SK-MEL-5 (cell line): ENCODE results near the gene MSMB. TPM values are rescaled to one million over a fixed set of nuclear protein-coding genes. Genes with fewer than 3 reads are reported as not detected.
"Not testable (repeated sequence)": the region's sequence is repeated elsewhere in the genome, so short reads cannot be mapped to it uniquely, and the experiment has no call there.

Source experiments
- DNase-seq: peaks from one replicate; pipeline ENCODE4 v3.0.0-alpha.2; 2016; ENCODE audit warnings: low read depth, low spot score
- in situ Hi-C: cut with HindIII; loops from 2 replicates; pipeline ENCODE4 v1.10.0; 2016; ENCODE audit warnings: low sequenced_read_pairs, high pct_unique_total_duplicates, low pct_unique_long_range_greater_than_20kb
- polyA plus RNA-seq, 2 experiments: library from polyadenylated mRNA; depleted of rRNA; stranded (reverse); fragments of >200 nt; gene quantifications; 2 replicates each; pipeline ENCODE4 v1.2.3, GENCODE V29; 2015
- total RNA-seq: library from RNA; depleted of rRNA; stranded (reverse); fragments of >200 nt; shearing (Covaris generic); gene quantifications from 2 replicates; pipeline ENCODE4 v1.2.3, GENCODE V29; 2014; rRNA removed

The MSMB gene
- total RNA-seq = not detected in 2 replicates
- not detected in 2 replicates for polyA plus RNA-seq (2015; cell fraction: cytosol; rRNA removed)
- not detected in 2 replicates for polyA plus RNA-seq (2015; cell fraction: nucleus; rRNA removed)

DNA sequence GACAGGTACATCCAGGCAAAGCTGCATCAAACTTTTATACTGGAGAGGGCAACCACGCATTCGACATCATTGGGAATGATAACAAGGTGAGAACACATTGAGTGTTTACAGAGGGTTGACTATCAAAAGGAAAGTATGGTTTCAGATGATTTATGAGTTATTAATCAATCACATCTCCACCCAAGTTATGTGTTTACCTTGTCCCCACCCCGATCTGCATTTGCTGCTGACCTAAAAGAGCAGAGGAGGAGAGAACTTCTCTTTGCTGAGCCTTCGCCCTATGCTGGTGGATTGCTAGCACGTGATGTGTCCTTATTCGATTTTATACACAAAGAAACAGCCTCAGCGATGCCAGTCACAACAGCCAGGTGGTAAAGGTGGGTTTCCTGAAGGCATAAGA is at the start of gene MSMB:
MSMB (minus strand) TSS at position 9 of the 400 bp plus-strand sequence. CDS start 32 bp downstream, outside the sequence.
- DNase-seq = no peak
- in situ Hi-C loops = no loop called here

GRCh38 chr10:46094931-46095750 is 49.1 kb upstream of the MSMB start:
- in situ Hi-C loops = no loop called here
- no peak for DNase-seq

DNA sequence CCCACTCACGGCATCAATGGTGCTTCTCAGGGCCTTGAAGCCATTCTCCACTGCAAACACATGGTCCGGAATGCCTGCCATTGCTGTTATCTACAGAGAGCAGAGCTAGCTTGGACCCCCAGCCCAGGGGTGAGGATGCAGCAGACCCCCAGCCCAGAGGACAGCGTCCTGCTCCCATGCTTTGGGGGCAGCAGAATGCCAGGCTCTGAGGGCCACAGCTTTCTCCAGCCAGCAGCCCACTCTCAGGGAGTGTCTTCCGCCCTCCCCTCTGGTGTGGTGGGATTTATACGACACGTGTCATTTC is 48.1 kb upstream of the MSMB start:
- in situ Hi-C loops = no loop called here

GRCh38 chr10:46093316-46094196 is 47.5 kb upstream of the MSMB start:
- DNase-seq, in situ Hi-C loops: not testable (repeated sequence)

More for the DNA sequence above, 48.1 kb upstream of the MSMB start:
- no peak for DNase-seq

DNA sequence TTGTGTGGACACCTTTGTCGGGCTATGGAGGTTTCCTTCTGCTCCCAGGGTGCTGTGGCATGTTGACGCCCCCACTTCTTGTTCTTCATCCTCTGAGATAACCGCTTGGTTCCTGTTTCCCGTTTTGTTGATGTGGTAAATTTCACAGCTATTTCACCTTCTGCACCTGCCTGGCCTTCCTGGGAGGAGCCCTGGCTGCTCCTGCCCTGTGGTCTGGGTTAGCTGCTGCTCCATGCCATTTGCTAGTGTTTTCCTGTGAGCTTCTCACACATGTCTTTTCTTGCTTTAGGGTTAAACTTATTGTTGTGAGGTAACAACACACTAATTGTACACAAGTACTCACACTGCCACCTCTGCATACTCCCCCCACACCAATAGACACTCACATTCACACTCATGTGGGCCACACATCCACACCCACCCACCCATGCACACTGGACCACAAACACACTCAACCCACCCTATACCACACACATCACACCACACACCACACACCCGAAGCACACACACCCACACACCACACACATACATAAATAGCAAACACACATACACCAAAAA is 46.5 kb upstream of the MSMB start:
- in situ Hi-C loops = no loop called here
- no peak for DNase-seq

DNA sequence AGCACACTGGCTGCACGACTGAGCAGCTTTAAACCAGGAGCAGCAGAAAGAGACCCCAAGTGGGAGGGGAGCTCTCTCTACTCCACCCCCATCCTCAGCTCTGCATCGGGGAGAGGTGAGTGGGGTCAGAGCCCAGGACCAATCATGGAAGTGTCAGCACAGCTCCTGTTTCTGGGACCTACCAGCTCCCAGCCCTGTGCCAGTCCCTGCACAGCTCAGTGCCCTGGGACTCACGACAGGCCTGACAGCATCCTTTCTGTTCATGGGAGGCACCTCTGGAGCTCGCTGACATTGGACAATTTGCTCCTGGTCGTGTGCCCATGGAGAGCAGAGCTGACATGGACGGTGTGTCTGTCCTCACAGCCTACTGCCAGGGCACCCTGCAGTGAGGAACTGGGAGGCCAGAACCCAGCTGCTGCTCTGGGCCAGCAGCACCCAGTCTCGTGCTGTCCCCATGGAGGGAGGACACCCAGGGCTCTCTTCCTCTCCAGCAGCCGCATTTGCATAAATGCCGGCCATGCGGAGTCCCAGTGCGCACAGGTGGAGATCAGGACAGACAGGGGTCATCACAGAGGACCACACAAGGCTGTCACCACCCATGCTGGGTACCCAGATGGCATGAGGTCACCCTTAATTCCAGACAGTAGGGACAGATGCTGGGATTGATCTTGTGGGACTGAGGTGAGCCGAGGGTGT is 45.9 kb upstream of the MSMB start:
- DNase-seq = no peak
- in situ Hi-C loops = no loop called here

DNA sequence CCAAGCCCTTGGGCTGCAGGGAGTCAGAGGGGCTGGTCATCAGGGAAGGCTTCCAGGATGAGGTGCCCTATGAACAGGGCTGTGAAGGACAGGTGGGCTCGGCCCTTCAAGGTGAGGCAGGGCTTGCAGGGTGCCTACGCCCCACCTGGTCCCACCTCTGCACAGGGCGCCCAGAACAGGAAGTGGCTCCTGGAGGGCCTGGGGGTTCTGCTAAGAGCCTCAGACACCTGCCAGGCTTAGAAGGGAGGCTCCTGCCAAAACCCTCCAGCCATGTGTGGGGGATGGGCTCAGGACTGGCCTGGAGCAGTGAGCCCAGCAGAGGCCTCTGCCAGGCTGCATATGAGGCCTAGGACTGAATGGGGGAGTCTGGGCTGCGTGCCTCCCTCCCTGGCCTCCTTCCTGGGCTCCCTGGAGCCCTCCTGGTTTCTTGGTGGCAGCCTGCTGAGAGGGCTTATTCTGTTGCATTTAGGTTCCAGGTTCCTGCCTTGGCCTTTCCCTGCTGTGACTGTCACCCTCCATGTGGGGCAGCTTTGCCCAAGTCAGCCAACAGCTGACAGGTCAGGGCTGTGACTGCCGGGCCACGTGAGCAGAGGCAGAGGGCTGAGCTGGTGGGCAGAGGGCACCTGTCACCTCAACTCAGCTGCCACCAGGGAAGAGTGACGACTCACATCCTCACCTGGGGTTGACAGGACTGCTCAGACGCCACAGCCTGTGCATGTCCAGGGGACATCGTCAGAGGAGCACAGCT is 45.2 kb upstream of the MSMB start:
- in situ Hi-C loops = no loop called here
- DNase-seq = no peak

GRCh38 chr10:46090258-46090812 is 44.3 kb upstream of the MSMB start:
- in situ Hi-C loops = no loop called here
- no peak for DNase-seq

DNA sequence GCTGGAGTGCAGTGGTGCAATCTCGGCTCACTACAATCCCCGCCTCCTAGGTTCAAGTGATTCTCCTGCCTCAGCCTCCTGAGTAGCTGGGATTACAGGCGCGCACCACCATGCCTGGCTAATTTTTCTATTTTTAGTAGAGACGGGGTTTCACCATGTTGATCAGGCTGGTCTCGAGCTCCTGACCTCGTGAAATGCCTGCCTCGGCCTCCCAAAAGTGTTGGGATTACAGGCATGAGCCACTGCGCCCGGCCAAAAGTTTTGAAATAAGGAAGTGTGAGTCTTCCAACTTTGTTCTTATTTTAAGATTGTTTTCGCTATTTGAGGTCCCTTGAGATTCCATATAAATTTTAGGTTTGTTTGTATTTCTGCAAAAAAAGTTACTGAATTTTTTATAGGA is 41.3 kb upstream of the MSMB start:
- DNase-seq, in situ Hi-C loops: not testable (repeated sequence)

- DNase-seq = no peak
- in situ Hi-C loops = no loop called here
These were observed 38.5 kb upstream of the MSMB start for GRCh38 chr10:46084321-46085165.

- no peak for DNase-seq
- in situ Hi-C loops = no loop called here
These were observed 34.8 kb upstream of the MSMB start for GRCh38 chr10:46080886-46081285.

- in situ Hi-C loops = no loop called here
- DNase-seq = no peak
These were observed 33.9 kb upstream of the MSMB start for GRCh38 chr10:46079831-46080585.

DNA sequence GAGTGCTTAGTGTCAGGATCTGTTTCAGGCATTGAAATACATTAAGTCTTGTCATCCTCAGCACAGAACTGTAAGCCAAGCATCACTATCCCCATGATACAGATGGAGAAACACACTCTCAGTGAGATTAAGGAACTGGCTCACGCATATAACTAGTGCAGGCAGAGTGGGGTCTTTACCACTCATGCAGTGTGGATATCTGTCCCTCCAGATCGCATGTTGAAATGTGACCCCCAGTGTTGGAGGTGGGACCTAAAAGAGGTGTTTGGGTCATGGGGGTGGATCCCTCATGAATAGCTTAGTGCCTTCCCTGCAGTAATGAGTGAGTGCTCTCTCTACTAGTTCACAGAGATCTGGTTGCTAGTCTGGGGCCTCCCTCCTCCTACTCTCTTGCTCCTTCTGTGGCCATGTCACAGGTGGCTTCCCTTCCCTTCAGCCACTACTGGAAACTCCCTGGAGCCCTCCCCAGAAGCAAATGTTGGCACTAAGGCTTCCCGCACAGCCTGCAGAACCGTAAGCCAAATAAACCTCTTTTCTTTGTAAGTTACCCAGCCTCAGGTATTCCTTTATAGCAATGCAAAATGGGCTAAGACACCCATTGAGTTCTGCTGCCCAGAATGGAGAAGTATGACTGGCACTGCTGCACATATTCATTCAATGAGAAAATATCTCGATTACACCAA is 31.8 kb upstream of the MSMB start:
- in situ Hi-C loops = no loop called here

GRCh38 chr10:46077141-46077554 is 31.1 kb upstream of the MSMB start:
- DNase-seq = no peak
- in situ Hi-C loops = no loop called here

More for the DNA sequence above, 31.8 kb upstream of the MSMB start:
- DNase-seq = no peak

GRCh38 chr10:46075869-46076268 is 29.8 kb upstream of the MSMB start:
- DNase-seq = no peak
- in situ Hi-C loops = no loop called here
